OCI-LY3 (cell line): Measurements from ENCODE around the gene PLIN1.

Experiments used
- CTCF ChIP-seq: fragments of 200-600, 300-600 bp; sonication (generic); IDR thresholded peaks from 2 replicates; pipeline ENCODE4 v1.5.1; 2014; ENCODE audit warnings: antibody characterized with exemption, low read length, low read depth
- EZH2phosphoT487 ChIP-seq: fragments of 200-600 bp; shearing (Covaris generic); IDR thresholded peaks from 2 replicates; pipeline ENCODE4 v1.6.1; 2018; ENCODE audit warnings: antibody characterized with exemption, mixed run types, low read depth

DNA sequence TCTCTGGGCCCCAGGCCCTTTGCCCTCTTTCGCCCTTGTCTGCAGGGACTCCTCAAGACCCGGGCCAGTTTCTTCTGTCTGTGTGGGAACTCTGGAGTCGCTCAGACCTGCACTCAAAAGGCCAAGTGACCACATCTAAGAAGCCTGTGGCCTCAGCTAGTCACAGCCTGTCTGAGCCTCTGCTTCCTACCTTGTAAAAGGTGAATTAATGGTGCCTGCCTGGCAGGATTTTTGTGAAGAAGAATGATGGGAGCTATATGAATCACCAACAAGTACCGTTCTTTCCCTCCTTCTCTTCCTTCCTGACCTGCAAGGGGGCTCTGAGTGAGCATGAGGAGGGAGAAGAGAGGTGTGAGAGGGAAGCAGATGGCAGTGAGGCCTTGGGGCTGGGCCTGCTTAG lies 7.5 kb downstream of the PLIN1 start:
- TF ChIP-seq EZH2phosphoT487, result no peak
- no peak for TF ChIP-seq CTCF
